NAMALWA (cell line): Measurements from ENCODE around the gene IL20.
A peak's percentile ranks its signal among the peaks of the same experiment; 100 is the strongest.

Source experiments
- DNase-seq: peaks from one replicate; pipeline ENCODE4 v3.0.0-alpha.2; 2015; ENCODE audit warnings: low spot score

The IL20 gene

GRCh38 chr1:206880314-206880713 is 14.9 kb downstream of the IL20 start:
- no peak for DNase-seq

- peak; percentile 20 for DNase-seq
Observed at GRCh38 chr1:206882555-206882954, 17.1 kb downstream of the IL20 start.

- no peak for DNase-seq
Observed at GRCh38 chr1:206883160-206883559, 17.7 kb downstream of the IL20 start.

- DNase-seq, result no peak
Observed at GRCh38 chr1:206883876-206884275, 18.5 kb downstream of the IL20 start.

GRCh38 chr1:206885341-206886060 is 20.1 kb downstream of the IL20 start:
- no peak for DNase-seq

GRCh38 chr1:206886831-206887230 is 21.4 kb downstream of the IL20 start:
- DNase-seq, result no peak

GRCh38 chr1:206887701-206888100 is 22.3 kb downstream of the IL20 start:
- no peak for DNase-seq

- DNase-seq, result no peak
Observed at GRCh38 chr1:206890125-206891060, 25.0 kb downstream of the IL20 start.

GRCh38 chr1:206891412-206891811 is 26.0 kb downstream of the IL20 start:
- no peak for DNase-seq

- no peak for DNase-seq
Observed at GRCh38 chr1:206892351-206892984, 27.0 kb downstream of the IL20 start.

GRCh38 chr1:206893380-206893779 is 28.0 kb downstream of the IL20 start:
- DNase-seq, result no peak

- DNase-seq, result no peak
Observed at GRCh38 chr1:206895325-206895724, 29.9 kb downstream of the IL20 start.

GRCh38 chr1:206895837-206896242 is 30.4 kb downstream of the IL20 start:
- no peak for DNase-seq

- DNase-seq, result no peak
Observed at GRCh38 chr1:206896261-206896660, 30.8 kb downstream of the IL20 start.

- no peak for DNase-seq
Observed at GRCh38 chr1:206897175-206897574, 31.8 kb downstream of the IL20 start, which contains the start of gene IL24. TSS of gene IL24 (plus strand) at chr1:206897443. CDS start at chr1:206897833, 390 bp downstream.

GRCh38 chr1:206898089-206898914 is 32.9 kb downstream of the IL20 start:
- DNase-seq, result no peak

GRCh38 chr1:206898915-206899431 is 33.5 kb downstream of the IL20 start:
- DNase-seq, result no peak

- DNase-seq, result no peak
Observed at GRCh38 chr1:206899717-206900116, 34.3 kb downstream of the IL20 start.

- DNase-seq, result no peak
Observed at GRCh38 chr1:206900149-206900548, 34.7 kb downstream of the IL20 start.

- no peak for DNase-seq
Observed at GRCh38 chr1:206901944-206902343, 36.5 kb downstream of the IL20 start.

- DNase-seq, result no peak
Observed at GRCh38 chr1:206902702-206903101, 37.3 kb downstream of the IL20 start.
